C4-2B (cell line): Measurements from ENCODE around the gene DLGAP4.

Experiments used
- CTCF ChIP-seq: fragments of 450-650 bp; conservative IDR thresholded peaks from 2 replicates; pipeline ENCODE4 v1.5.1; 2017; ENCODE audit warnings: mild to moderate bottlenecking
- ZFX ChIP-seq: fragments of 450-650 bp; IDR thresholded peaks from 2 replicates; pipeline ENCODE4 v1.6.1; 2017

GRCh38 chr20:36571564-36572504, 265.7 kb downstream of the DLGAP4 start:
- TF ChIP-seq CTCF, result no peak
- no peak for TF ChIP-seq ZFX
